ENCODE data around the gene UPK1A.
A peak's percentile ranks its signal among the peaks of the same experiment; 100 is the strongest.

UPK1A gene

GRCh38 chr19:35666251-35666913 is at the start of gene UPK1A:
Gene UPK1A (plus strand): TSS chr19:35666517. CDS start chr19:35666813, 296 bp downstream.
- no peak for DNase-seq (ENCODE audit: low read depth)
- H3K4me3 ChIP-seq (ENCODE audit: low read depth, low read length) = no peak within 1 kb of the TSS

GRCh38 chr19:35618857-35619256 is 47.5 kb upstream of the UPK1A start:
- no peak overlapping the region for H3K4me3 ChIP-seq (ENCODE audit: low read depth, low read length)
- no peak for DNase-seq (ENCODE audit: low read depth)

GRCh38 chr19:35619290-35619923 is 46.9 kb upstream of the UPK1A start:
- H3K4me3 ChIP-seq (ENCODE audit: low read depth, low read length) = no peak overlapping the region
- DNase-seq (ENCODE audit: low read depth) = no peak

- H3K4me3 ChIP-seq (ENCODE audit: low read depth, low read length) = no peak overlapping the region
- no peak for DNase-seq (ENCODE audit: low read depth)
These were observed 46.3 kb upstream of the UPK1A start for GRCh38 chr19:35620001-35620400.

- no peak for DNase-seq (ENCODE audit: low read depth)
- H3K4me3 ChIP-seq (ENCODE audit: low read depth, low read length) = no peak overlapping the region
These were observed 44.6 kb upstream of the UPK1A start for GRCh38 chr19:35621708-35622107.

GRCh38 chr19:35622750-35623149 is 43.6 kb upstream of the UPK1A start:
- no peak for DNase-seq (ENCODE audit: low read depth)
- no peak overlapping the region for H3K4me3 ChIP-seq (ENCODE audit: low read depth, low read length)

- H3K4me3 ChIP-seq (ENCODE audit: low read depth, low read length) = no peak overlapping the region
These were observed 42.8 kb upstream of the UPK1A start for GRCh38 chr19:35623327-35624010.

GRCh38 chr19:35628264-35628564 is 38.1 kb upstream of the UPK1A start:
- peak overlapping the region; percentile 99 for H3K4me3 ChIP-seq (ENCODE audit: low read depth, low read length)
- DNase-seq (ENCODE audit: low read depth) = no peak

More at GRCh38 chr19:35623327-35624010, 42.8 kb upstream of the UPK1A start:
- DNase-seq (ENCODE audit: low read depth) = no peak

GRCh38 chr19:35628565-35629331 is 37.6 kb upstream of the UPK1A start, which contains the start of gene RBM42:
Gene RBM42 (plus strand): TSS chr19:35629036. CDS start chr19:35629154, 118 bp downstream.
- H3K4me3 ChIP-seq (ENCODE audit: low read depth, low read length) = peak within 1 kb of the TSS; percentile 99
- peak; percentile 97 for DNase-seq (ENCODE audit: low read depth)

- DNase-seq (ENCODE audit: low read depth) = no peak
- H3K4me3 ChIP-seq (ENCODE audit: low read depth, low read length) = peak overlapping the region; percentile 99
These were observed 37.0 kb upstream of the UPK1A start for GRCh38 chr19:35629332-35629633.

GRCh38 chr19:35633727-35634440 is 32.4 kb upstream of the UPK1A start:
- no peak overlapping the region for H3K4me3 ChIP-seq (ENCODE audit: low read depth, low read length)
- no peak for DNase-seq (ENCODE audit: low read depth)

GRCh38 chr19:35636651-35637050 is 29.7 kb upstream of the UPK1A start:
- H3K4me3 ChIP-seq (ENCODE audit: low read depth, low read length) = no peak overlapping the region
- DNase-seq (ENCODE audit: low read depth) = no peak

GRCh38 chr19:35637165-35637564 is 29.2 kb upstream of the UPK1A start:
- DNase-seq (ENCODE audit: low read depth) = no peak
- no peak overlapping the region for H3K4me3 ChIP-seq (ENCODE audit: low read depth, low read length)

GRCh38 chr19:35639321-35639639 is 27.0 kb upstream of the UPK1A start:
- no peak for DNase-seq (ENCODE audit: low read depth)
- H3K4me3 ChIP-seq (ENCODE audit: low read depth, low read length) = no peak overlapping the region

- DNase-seq (ENCODE audit: low read depth) = no peak
- no peak overlapping the region for H3K4me3 ChIP-seq (ENCODE audit: low read depth, low read length)
These were observed 26.5 kb upstream of the UPK1A start for GRCh38 chr19:35639863-35640262.

GRCh38 chr19:35641515-35642151 is 24.7 kb upstream of the UPK1A start, which contains the start of gene ETV2:
Gene ETV2 (plus strand): TSS chr19:35641745. CDS start chr19:35642461, 716 bp downstream.
- no peak within 1 kb of the TSS for H3K4me3 ChIP-seq (ENCODE audit: low read depth, low read length)
- DNase-seq (ENCODE audit: low read depth) = no peak

- no peak overlapping the region for H3K4me3 ChIP-seq (ENCODE audit: low read depth, low read length)
These were observed 24.0 kb upstream of the UPK1A start for GRCh38 chr19:35642312-35642711.

GRCh38 chr19:35642798-35643254 is 23.5 kb upstream of the UPK1A start:
- peak overlapping the region; percentile 58 for H3K4me3 ChIP-seq (ENCODE audit: low read depth, low read length)
- no peak for DNase-seq (ENCODE audit: low read depth)

More at GRCh38 chr19:35642312-35642711, 24.0 kb upstream of the UPK1A start:
- no peak for DNase-seq (ENCODE audit: low read depth)
